ENCODE results near the gene F10. TPM values are rescaled to one million over a fixed set of nuclear protein-coding genes. Genes with fewer than 3 reads are reported as not detected.

The F10 gene
- total and polyA plus RNA-seq, 2 donors (not counting 3 experiments of a cell fraction or from before 2014, with no cell fraction given) = 0.25 TPM; not detected in 1

- H3K4me1 ChIP-seq (ENCODE audit: control insufficient read depth, extremely low read depth, insufficient read depth, low read length) = peaks cover 14% of the 10 kb centered on the region
- no peaks in the 10 kb centered on the region for H3K9me3 ChIP-seq (replicated peaks; ENCODE audit: control insufficient read depth, insufficient read depth, low read length)
- H2AFZ ChIP-seq (ENCODE audit: low read depth, low read length) = no peak overlapping the region
- TF ChIP-seq POLR2AphosphoS5 (IDR thresholded peaks at IDR 0.05; ENCODE audit: insufficient read depth, low read depth, low read length) (peak; percentile 51), GATA2 (IDR thresholded peaks at IDR 0.05; ENCODE audit: insufficient read depth, insufficient read length, low read depth, low read length) (no peak)
- DNase-seq (ENCODE audit: low read depth, low spot score) = peak; percentile 24
- H3K79me2 ChIP-seq (ENCODE audit: control insufficient read depth, insufficient read depth, low read length) = no peaks in the 10 kb centered on the region
- no peaks in the 10 kb centered on the region for H3K27me3 ChIP-seq (ENCODE audit: control insufficient read depth in 2 of 2, insufficient read depth in 2 of 2, low read length in 2 of 2)
- peak; percentile 53 for FAIRE-seq
- H3K9me1 ChIP-seq (replicated peaks; ENCODE audit: control insufficient read depth, extremely low read depth, insufficient read depth, low read length) = no peaks in the 10 kb centered on the region
- intact Hi-C loops (cut with micrococcal nuclease) (loop anchor here (1.0 kb wide), 2 partner anchors 8 to 9 kb away; no protein-coding TSS in a partner anchor), dilution Hi-C loops (cut with MboI; ENCODE audit: extremely low pct_ligation_motif_present, low sequenced_read_pairs) (no loop called here)
- POLR2A ChIA-PET = no interaction called here
- H3K9ac ChIP-seq (replicated peaks; ENCODE audit: extremely low read depth, insufficient read depth, low read length) = peak overlapping the region; percentile 17
- peaks cover 16 to 23% of the 10 kb centered on the region in 2 experiments for H3K36me3 ChIP-seq (ENCODE audit: control insufficient read depth in 2 of 2, extremely low read depth in 1 of 2, insufficient read depth in 2 of 2, low read length in 2 of 2)
- no peak overlapping the region for H3K4me3 ChIP-seq (replicated peaks in 1 of 3; ENCODE audit: insufficient read depth in 1 of 3, low read depth in 1 of 3, low read length in 3 of 3)
- CTCF ChIA-PET = interaction anchor here (2.2 to 2.3 kb wide), 2 partner anchors 9 kb away, joined by 8 to 9 read pairs; no protein-coding TSS in a partner anchor
- H3K4me2 ChIP-seq (ENCODE audit: insufficient read depth, low read length) = peak overlapping the region; percentile 18
- no peaks in the 10 kb centered on the region for H4K20me1 ChIP-seq (replicated peaks; ENCODE audit: control insufficient read depth, extremely low read depth, insufficient read depth, low read length)
- H3K27ac ChIP-seq (ENCODE audit: insufficient read depth, low read depth, low read length) = peak overlapping the region; percentile 61
- no TSS peak for BruUV-seq (replicated peaks)
Measured at GRCh38 chr13:113178070-113178895, 55.7 kb downstream of the F10 start.

- DNase-seq (ENCODE audit: low read depth, low spot score) = no peak
Measured at GRCh38 chr13:113178896-113179167, 56.2 kb downstream of the F10 start.

More at GRCh38 chr13:113178896-113179167, 56.2 kb downstream of the F10 start:
- no peak for FAIRE-seq
- no peak overlapping the region for H3K4me3 ChIP-seq (replicated peaks in 1 of 3; ENCODE audit: insufficient read depth in 1 of 3, low read depth in 1 of 3, low read length in 3 of 3)
- CTCF ChIA-PET = interaction anchor here (2.2 to 2.3 kb wide), 2 partner anchors 8 to 9 kb away, joined by 8 to 9 read pairs; no protein-coding TSS in a partner anchor
- H3K36me3 ChIP-seq (ENCODE audit: control insufficient read depth in 2 of 2, extremely low read depth in 1 of 2, insufficient read depth in 2 of 2, low read length in 2 of 2) = peaks cover 16 to 23% of the 10 kb centered on the region in 2 experiments
- H3K4me2 ChIP-seq (ENCODE audit: insufficient read depth, low read length) = no peak overlapping the region
- H3K4me1 ChIP-seq (ENCODE audit: control insufficient read depth, extremely low read depth, insufficient read depth, low read length) = peaks cover 18% of the 10 kb centered on the region
- POLR2A ChIA-PET = no interaction called here
- H3K9ac ChIP-seq (replicated peaks; ENCODE audit: extremely low read depth, insufficient read depth, low read length) = peak overlapping the region; percentile 13
- intact Hi-C loops (cut with micrococcal nuclease) = loop anchor here (1.0 kb wide), 2 partner anchors 8 to 9 kb away; no protein-coding TSS in a partner anchor
- BruUV-seq (replicated peaks) = no TSS peak
- TF ChIP-seq EZH2 (IDR thresholded peaks at IDR 0.05; ENCODE audit: borderline replicate concordance, low read depth, low read length, severe bottlenecking) = no peak
- TF ChIP-seq CTCF (IDR thresholded peaks at IDR 0.05; ENCODE audit: extremely low read depth in 1 of 2, insufficient read depth in 1 of 2, low read depth in 1 of 2, low read length in 2 of 2) = no peak
- TF ChIP-seq MYC (IDR thresholded peaks at IDR 0.05; ENCODE audit: low read depth, low read length) = no peak
- no peak for TF ChIP-seq POLR2AphosphoS5 (IDR thresholded peaks at IDR 0.05; ENCODE audit: insufficient read depth, low read depth, low read length)
- no peak for TF ChIP-seq MAX (IDR thresholded peaks at IDR 0.05; ENCODE audit: insufficient read depth, insufficient read length)
- no peak for TF ChIP-seq FOS (IDR thresholded peaks at IDR 0.05; ENCODE audit: borderline replicate concordance, insufficient read depth, low read length)
- TF ChIP-seq GATA2 (IDR thresholded peaks at IDR 0.05; ENCODE audit: insufficient read depth, insufficient read length, low read depth, low read length) = no peak
- TF ChIP-seq POLR2A (IDR thresholded peaks at IDR 0.05; ENCODE audit: low read depth, low read length) = no peak
- TF ChIP-seq JUN (IDR thresholded peaks at IDR 0.05; ENCODE audit: borderline replicate concordance, insufficient read depth, insufficient read length, low read depth) = no peak
- H3K27ac ChIP-seq (ENCODE audit: insufficient read depth, low read depth, low read length) = peak overlapping the region; percentile 61
- dilution Hi-C loops (cut with MboI; ENCODE audit: extremely low pct_ligation_motif_present, low sequenced_read_pairs) = no loop called here
- no peak overlapping the region for H2AFZ ChIP-seq (ENCODE audit: low read depth, low read length)
- H4K20me1 ChIP-seq (replicated peaks; ENCODE audit: control insufficient read depth, extremely low read depth, insufficient read depth, low read length) = no peaks in the 10 kb centered on the region
- H3K79me2 ChIP-seq (ENCODE audit: control insufficient read depth, insufficient read depth, low read length) = no peaks in the 10 kb centered on the region
- no peaks in the 10 kb centered on the region for H3K9me1 ChIP-seq (replicated peaks; ENCODE audit: control insufficient read depth, extremely low read depth, insufficient read depth, low read length)
- H3K27me3 ChIP-seq (ENCODE audit: control insufficient read depth in 2 of 2, insufficient read depth in 2 of 2, low read length in 2 of 2) = no peaks in the 10 kb centered on the region
- H3K9me3 ChIP-seq (replicated peaks; ENCODE audit: control insufficient read depth, insufficient read depth, low read length) = no peaks in the 10 kb centered on the region

Data from endothelial cell of umbilical vein (primary cell).